ENCODE results near the gene SNX20.

SNX20 gene

DNA sequence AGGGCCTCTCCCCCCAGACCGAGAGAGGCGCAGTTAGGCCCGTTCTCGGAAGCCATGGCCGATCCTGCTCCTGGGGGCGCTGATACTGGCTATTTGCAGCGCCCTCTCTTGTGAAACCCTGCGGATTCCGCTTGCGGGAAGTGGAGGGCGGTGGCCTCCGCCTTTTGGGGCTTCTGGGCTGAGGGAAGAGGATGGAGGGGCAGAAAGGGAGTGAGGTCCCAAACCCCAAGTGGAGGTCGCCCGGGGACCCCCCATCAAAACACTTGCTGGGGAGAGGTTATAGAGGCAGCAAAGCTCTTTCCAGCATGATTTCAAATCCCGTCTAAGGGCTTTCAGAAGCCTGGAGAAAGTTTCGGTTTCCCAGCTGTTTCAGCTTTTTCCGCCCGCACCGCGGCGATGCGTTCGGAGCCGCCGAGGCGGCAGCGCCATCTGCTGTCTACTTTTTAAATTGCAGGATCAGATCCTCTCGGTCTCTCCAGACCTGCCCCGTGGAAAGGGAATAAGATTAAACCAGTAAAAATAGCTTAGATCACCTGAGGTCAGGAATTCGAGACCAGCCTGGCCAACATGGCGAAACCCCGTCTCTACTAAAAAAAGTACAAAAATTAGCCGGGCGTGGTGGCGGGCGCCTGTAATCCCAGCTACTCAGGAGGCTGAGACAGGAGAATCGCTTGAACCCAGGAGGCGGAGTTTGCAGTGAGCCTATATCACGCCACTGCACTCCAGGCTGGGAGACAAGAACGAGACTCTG, 15.8 kb downstream of the SNX20 start:
- Histone ChIP-seq H3K27ac (ENCODE audit: low read depth, low read length) (peak overlapping the region; percentile 30), H3K9me3 (ENCODE audit: low read length) (no peaks in the 10 kb centered on the region), H3K9ac (ENCODE audit: low read length) (peak overlapping the region; percentile 30), H3K4me3 (ENCODE audit: low read depth in 1 of 2, low read length in 2 of 2) (peak overlapping the region; percentile 53 to 76), H3K36me3 (ENCODE audit: insufficient read depth, low read length) (no peaks in the 10 kb centered on the region), H3K27me3 (ENCODE audit: control insufficient read depth in 1 of 2, insufficient read depth in 2 of 2, low read length in 2 of 2) (no peaks in the 10 kb centered on the region), H3K4me1 (ENCODE audit: insufficient read depth, low read length) (peaks cover 5% of the 10 kb centered on the region)

DNA sequence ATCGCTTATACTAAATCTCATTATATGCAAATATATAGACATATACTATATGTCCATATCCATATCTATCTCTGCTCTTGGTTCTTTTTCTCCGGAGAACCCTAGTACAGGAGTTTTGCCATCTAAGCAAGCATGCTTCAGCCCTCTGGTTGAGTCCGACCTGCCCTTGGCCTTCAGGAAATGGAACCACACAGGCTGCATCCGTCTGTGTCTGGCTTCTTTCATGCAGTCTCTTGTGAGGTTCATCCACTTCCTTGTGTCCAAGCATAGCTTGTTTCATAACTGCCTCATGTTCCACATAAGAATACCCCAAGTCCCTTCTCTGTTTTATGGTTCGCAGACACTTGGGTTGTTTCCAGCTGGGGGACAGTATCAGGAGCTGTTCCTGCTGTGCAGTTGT, 16.8 kb downstream of the SNX20 start:
- Histone ChIP-seq H3K36me3 (ENCODE audit: insufficient read depth, low read length) (no peaks in the 10 kb centered on the region), H3K27ac (ENCODE audit: low read depth, low read length) (no peak overlapping the region), H3K4me1 (ENCODE audit: insufficient read depth, low read length) (peaks cover 5% of the 10 kb centered on the region), H3K4me3 (ENCODE audit: low read depth in 1 of 2, low read length in 2 of 2) (no peak overlapping the region), H3K9ac (ENCODE audit: low read length) (no peak overlapping the region), H3K9me3 (ENCODE audit: low read length) (no peaks in the 10 kb centered on the region), H3K27me3 (ENCODE audit: control insufficient read depth in 1 of 2, insufficient read depth in 2 of 2, low read length in 2 of 2) (no peaks in the 10 kb centered on the region)

DNA sequence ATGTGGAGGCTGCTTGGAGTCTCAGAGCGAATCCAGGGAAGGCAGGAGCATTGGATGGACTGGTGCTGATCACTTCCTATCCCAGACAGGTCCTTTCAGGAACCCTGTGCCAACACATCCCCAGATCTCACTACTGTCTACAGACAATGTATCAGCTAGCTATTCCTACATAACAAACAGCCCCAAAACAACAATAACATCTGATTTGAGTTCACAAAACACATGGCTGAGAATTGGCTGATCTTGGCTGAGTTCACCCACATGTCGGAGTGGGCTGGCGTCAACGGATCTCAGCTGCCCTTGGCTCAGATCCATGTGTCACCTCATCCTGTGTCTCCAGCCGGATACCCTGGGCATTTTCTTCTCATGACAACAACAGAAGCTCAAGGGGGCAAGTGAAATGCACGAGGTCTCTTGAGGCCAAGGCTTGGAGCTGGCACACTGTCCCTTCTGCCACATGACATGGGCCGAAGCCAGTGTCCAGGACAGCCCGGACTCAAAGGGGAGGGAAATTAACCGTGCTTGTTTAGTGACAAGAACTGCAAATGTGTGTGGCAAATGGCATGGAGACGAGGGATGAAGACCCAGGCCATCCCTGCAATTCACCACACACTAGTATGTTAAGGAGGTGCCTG, 18.7 kb downstream of the SNX20 start:
- no peaks in the 10 kb centered on the region for H3K36me3 ChIP-seq (ENCODE audit: insufficient read depth, low read length)
- H3K27me3 ChIP-seq (ENCODE audit: control insufficient read depth in 1 of 2, insufficient read depth in 2 of 2, low read length in 2 of 2): no peaks in the 10 kb centered on the region
- no peaks in the 10 kb centered on the region for H3K9me3 ChIP-seq (ENCODE audit: low read length)
- no peak overlapping the region for H3K4me3 ChIP-seq (ENCODE audit: low read depth in 1 of 2, low read length in 2 of 2)
- H3K4me1 ChIP-seq (ENCODE audit: insufficient read depth, low read length): peaks cover 5% of the 10 kb centered on the region
- no peak overlapping the region for H3K9ac ChIP-seq (ENCODE audit: low read length)
- no peak overlapping the region for H3K27ac ChIP-seq (ENCODE audit: low read depth, low read length)

- Histone ChIP-seq H3K4me3 (ENCODE audit: low read depth in 1 of 2, low read length in 2 of 2) (no peak overlapping the region), H3K27me3 (ENCODE audit: control insufficient read depth in 1 of 2, insufficient read depth in 2 of 2, low read length in 2 of 2) (no peaks in the 10 kb centered on the region), H3K4me1 (ENCODE audit: insufficient read depth, low read length) (peaks cover 2% of the 10 kb centered on the region)
Observed at GRCh38 chr16:50659806-50660205, 21.3 kb downstream of the SNX20 start.

DNA sequence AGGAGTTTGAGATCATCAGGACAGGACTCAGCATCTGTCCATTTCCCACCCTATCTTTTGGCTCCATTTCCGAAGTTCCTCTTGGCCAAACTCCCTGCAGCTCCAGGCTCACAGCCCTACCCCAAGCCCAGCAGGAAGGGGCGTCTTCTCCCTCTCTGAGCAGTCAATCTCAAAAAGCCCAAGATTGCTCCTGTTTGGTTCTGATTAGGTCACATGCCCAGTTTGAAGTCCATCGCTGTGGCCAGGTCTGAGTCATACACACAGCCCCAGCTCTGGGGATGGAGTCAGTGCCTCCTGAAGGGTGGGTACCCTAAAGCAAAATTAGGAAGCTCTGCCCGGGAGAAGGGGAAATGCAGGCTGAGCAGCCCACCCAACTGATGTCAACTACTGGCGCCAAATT, 23.9 kb downstream of the SNX20 start:
- H3K27me3 ChIP-seq (ENCODE audit: control insufficient read depth in 1 of 2, insufficient read depth in 2 of 2, low read length in 2 of 2): no peaks in the 10 kb centered on the region
- H3K9ac ChIP-seq (ENCODE audit: low read length): no peak overlapping the region
- H3K27ac ChIP-seq (ENCODE audit: low read depth, low read length): no peak overlapping the region
- no peaks in the 10 kb centered on the region for H3K36me3 ChIP-seq (ENCODE audit: insufficient read depth, low read length)
- H3K4me3 ChIP-seq (ENCODE audit: low read depth in 1 of 2, low read length in 2 of 2): no peak overlapping the region
- H3K9me3 ChIP-seq (ENCODE audit: low read length): no peaks in the 10 kb centered on the region
- H3K4me1 ChIP-seq (ENCODE audit: insufficient read depth, low read length): no peaks in the 10 kb centered on the region

More at GRCh38 chr16:50659806-50660205, 21.3 kb downstream of the SNX20 start:
- Histone ChIP-seq H3K36me3 (ENCODE audit: insufficient read depth, low read length) (no peaks in the 10 kb centered on the region), H3K27ac (ENCODE audit: low read depth, low read length) (no peak overlapping the region), H3K9ac (ENCODE audit: low read length) (no peak overlapping the region), H3K9me3 (ENCODE audit: low read length) (no peaks in the 10 kb centered on the region)

GRCh38 chr16:50655558-50656055, 25.5 kb downstream of the SNX20 start:
- H3K4me1 ChIP-seq (ENCODE audit: insufficient read depth, low read length): no peaks in the 10 kb centered on the region
- no peak overlapping the region for H3K9ac ChIP-seq (ENCODE audit: low read length)
- H3K9me3 ChIP-seq (ENCODE audit: low read length): no peaks in the 10 kb centered on the region
- no peaks in the 10 kb centered on the region for H3K36me3 ChIP-seq (ENCODE audit: insufficient read depth, low read length)
- no peak overlapping the region for H3K4me3 ChIP-seq (ENCODE audit: low read depth in 1 of 2, low read length in 2 of 2)
- H3K27ac ChIP-seq (ENCODE audit: low read depth, low read length): no peak overlapping the region
- no peaks in the 10 kb centered on the region for H3K27me3 ChIP-seq (ENCODE audit: control insufficient read depth in 1 of 2, insufficient read depth in 2 of 2, low read length in 2 of 2)

DNA sequence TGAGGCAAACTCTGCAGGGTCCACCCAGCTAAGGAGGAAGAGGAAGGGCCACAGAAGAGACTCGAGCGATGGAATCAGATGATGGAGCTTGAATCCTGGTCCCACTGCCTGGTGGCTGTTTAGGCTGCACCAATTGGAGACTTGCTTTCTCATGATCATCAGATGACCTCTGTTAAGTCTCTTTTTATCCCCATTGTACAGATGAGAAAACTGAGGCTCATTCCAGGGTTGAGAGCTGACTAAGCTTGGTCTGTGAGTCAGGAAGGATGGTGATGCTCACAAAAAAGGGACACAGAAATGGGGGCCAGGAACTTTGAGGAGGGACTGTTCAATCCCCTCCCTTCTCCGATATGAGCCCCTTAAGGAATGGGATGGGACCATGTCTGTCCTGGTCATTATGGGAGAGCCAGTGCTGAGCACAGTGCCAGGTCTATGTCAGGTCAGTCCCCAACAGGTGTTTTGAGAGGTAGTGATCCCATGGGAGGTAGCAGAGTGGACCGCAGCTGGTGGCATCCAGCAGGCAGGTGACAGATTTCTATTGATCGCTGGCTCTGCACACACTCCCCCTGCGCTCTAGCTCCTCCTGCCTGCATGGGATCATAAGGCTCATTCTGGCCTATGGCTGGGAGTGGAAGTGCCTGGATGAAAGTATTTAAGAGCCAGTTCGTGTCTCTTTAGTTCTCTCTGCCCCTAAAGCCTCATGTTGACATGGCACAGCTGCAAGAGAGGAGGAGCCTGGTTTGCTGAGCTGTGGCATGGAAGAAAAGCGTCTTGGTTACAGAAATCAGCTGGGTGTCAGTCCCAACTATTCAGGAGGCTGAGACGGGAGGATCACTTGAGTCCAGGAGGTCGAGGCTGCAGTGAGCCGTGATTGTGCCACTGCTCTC, 27.2 kb downstream of the SNX20 start:
- H3K27me3 ChIP-seq (ENCODE audit: control insufficient read depth in 1 of 2, insufficient read depth in 2 of 2, low read length in 2 of 2): no peaks in the 10 kb centered on the region
- no peaks in the 10 kb centered on the region for H3K4me1 ChIP-seq (ENCODE audit: insufficient read depth, low read length)
- H3K9ac ChIP-seq (ENCODE audit: low read length): no peak overlapping the region
- H3K4me3 ChIP-seq (ENCODE audit: low read depth in 1 of 2, low read length in 2 of 2): no peak overlapping the region
- H3K36me3 ChIP-seq (ENCODE audit: insufficient read depth, low read length): no peaks in the 10 kb centered on the region
- no peak overlapping the region for H3K27ac ChIP-seq (ENCODE audit: low read depth, low read length)
- H3K9me3 ChIP-seq (ENCODE audit: low read length): no peaks in the 10 kb centered on the region

GRCh38 chr16:50652836-50653425, 28.2 kb downstream of the SNX20 start:
- no peaks in the 10 kb centered on the region for H3K36me3 ChIP-seq (ENCODE audit: insufficient read depth, low read length)
- no peaks in the 10 kb centered on the region for H3K4me1 ChIP-seq (ENCODE audit: insufficient read depth, low read length)
- no peak overlapping the region for H3K9ac ChIP-seq (ENCODE audit: low read length)
- no peak overlapping the region for H3K27ac ChIP-seq (ENCODE audit: low read depth, low read length)
- no peaks in the 10 kb centered on the region for H3K27me3 ChIP-seq (ENCODE audit: control insufficient read depth in 1 of 2, insufficient read depth in 2 of 2, low read length in 2 of 2)
- no peak overlapping the region for H3K4me3 ChIP-seq (ENCODE audit: low read depth in 1 of 2, low read length in 2 of 2)
- H3K9me3 ChIP-seq (ENCODE audit: low read length): no peaks in the 10 kb centered on the region

DNA sequence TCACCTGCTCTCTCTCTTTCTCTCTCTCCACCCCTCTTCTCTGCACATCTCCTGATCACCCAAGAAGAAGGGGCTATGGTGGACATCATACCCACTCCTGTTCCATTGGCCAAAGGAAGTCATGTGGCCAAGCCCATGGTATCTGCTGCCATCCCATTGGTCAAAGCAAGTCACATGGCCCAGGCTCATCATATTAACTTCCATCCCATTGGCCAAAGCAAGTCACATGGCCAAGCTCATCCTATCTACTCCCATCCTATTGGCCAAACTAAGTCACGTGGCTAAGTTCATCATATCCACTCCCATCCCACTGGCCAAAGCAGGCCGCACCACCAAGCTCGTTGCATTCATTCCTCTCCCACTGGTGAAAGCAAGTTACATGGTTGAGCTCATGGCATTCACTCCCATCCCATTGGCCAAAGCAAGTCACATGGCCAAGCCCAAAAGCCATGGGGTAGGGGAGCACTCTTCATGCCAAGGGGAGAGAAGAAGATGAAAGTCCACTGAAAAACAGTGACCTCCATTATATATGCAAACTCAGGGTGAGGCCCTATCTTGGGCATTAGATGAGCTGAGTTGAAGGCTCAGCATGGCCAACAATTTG, 29.2 kb downstream of the SNX20 start:
- Histone ChIP-seq H3K9ac (ENCODE audit: low read length) (no peak overlapping the region), H3K9me3 (ENCODE audit: low read length) (no peaks in the 10 kb centered on the region), H3K4me1 (ENCODE audit: insufficient read depth, low read length) (no peaks in the 10 kb centered on the region), H3K4me3 (ENCODE audit: low read depth in 1 of 2, low read length in 2 of 2) (no peak overlapping the region), H3K27ac (ENCODE audit: low read depth, low read length) (no peak overlapping the region), H3K36me3 (ENCODE audit: insufficient read depth, low read length) (no peaks in the 10 kb centered on the region), H3K27me3 (ENCODE audit: control insufficient read depth in 1 of 2, insufficient read depth in 2 of 2, low read length in 2 of 2) (no peaks in the 10 kb centered on the region)

DNA sequence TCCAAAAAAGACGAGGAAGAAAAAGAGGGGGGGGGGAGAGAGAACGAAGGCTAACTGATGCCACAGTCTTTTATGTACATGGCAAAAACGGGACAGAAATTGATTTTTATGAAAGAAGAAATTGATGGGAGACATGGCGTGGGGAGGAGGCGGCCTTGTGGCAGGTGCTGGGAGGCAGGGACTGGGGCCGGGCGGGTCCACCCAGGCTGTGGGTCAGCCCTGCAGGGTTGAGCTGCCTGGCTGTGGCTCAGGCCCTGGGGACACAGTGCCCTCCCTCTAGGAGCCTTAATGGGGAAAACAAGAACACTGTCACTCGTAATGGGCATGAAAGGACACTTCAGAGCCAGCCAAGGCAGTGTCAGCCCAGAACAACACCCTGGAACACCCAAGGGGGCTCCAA, 34.8 kb downstream of the SNX20 start:
- Histone ChIP-seq H3K9me3 (ENCODE audit: low read length) (no peaks in the 10 kb centered on the region), H3K9ac (ENCODE audit: low read length) (no peak overlapping the region), H3K27ac (ENCODE audit: low read depth, low read length) (no peak overlapping the region), H3K36me3 (ENCODE audit: insufficient read depth, low read length) (no peaks in the 10 kb centered on the region), H3K4me3 (ENCODE audit: low read depth in 1 of 2, low read length in 2 of 2) (no peak overlapping the region), H3K4me1 (ENCODE audit: insufficient read depth, low read length) (no peaks in the 10 kb centered on the region), H3K27me3 (ENCODE audit: control insufficient read depth in 1 of 2, insufficient read depth in 2 of 2, low read length in 2 of 2) (no peaks in the 10 kb centered on the region)
